GM18861 (cell line): ENCODE results near the gene PSIP1.
"Not testable (repeated sequence)": the region's sequence is repeated elsewhere in the genome, so short reads cannot be mapped to it uniquely, and the experiment has no call there.

Source experiments
- ATAC-seq: cut with Tn5 transposase; IDR thresholded peaks from one replicate; pipeline ENCODE4 v1.9.1; 2021; ENCODE audit not compliant: unreplicated experiment

Gene PSIP1

DNA sequence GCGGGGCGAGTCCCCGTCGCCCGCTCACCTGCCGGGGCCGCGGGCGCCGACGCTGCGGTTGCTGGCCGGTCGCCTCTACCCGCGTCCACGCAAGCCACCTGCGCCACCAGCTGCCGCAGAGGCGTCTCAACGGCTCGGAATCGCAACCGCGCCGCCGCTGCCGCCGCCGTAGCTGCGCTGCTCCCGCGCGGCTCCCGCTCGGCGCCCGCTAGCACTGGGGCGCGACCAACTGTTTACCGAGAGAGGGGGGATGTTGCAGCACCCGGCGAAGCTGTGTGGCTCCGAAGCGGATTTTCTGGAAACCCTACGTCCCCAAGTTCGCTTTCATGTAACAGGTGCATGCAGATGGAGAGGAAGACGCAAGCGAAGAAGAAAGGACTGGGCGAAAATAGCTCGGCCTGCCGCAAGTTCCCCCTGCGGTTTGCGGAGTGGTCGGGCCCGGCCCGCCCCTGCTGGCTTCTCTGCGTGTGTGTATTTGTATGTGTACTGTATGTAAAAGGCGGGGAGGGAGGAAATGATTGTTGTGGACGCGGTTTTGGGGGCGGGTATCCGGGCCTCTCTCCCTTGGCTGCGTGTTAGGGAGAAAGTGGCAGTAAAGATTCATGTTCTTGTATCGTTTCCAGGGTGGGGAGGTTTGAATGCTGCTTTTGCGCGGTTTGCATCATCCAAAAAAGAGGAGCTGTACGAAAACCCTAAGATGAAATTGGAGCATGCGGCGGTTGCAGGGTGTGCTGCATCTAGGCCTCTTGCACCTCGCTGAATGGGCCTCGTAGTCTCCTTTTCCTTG, at the start of gene PSIP1:
PSIP1 (minus strand) TSS at position 182 of the 787 bp plus-strand sequence. CDS start 782 bp downstream, outside the sequence.
- peak; percentile 68 for ATAC-seq

GRCh38 chr9:15553528-15553898, 42.7 kb upstream of the PSIP1 start:
- ATAC-seq = peak; percentile 7

DNA sequence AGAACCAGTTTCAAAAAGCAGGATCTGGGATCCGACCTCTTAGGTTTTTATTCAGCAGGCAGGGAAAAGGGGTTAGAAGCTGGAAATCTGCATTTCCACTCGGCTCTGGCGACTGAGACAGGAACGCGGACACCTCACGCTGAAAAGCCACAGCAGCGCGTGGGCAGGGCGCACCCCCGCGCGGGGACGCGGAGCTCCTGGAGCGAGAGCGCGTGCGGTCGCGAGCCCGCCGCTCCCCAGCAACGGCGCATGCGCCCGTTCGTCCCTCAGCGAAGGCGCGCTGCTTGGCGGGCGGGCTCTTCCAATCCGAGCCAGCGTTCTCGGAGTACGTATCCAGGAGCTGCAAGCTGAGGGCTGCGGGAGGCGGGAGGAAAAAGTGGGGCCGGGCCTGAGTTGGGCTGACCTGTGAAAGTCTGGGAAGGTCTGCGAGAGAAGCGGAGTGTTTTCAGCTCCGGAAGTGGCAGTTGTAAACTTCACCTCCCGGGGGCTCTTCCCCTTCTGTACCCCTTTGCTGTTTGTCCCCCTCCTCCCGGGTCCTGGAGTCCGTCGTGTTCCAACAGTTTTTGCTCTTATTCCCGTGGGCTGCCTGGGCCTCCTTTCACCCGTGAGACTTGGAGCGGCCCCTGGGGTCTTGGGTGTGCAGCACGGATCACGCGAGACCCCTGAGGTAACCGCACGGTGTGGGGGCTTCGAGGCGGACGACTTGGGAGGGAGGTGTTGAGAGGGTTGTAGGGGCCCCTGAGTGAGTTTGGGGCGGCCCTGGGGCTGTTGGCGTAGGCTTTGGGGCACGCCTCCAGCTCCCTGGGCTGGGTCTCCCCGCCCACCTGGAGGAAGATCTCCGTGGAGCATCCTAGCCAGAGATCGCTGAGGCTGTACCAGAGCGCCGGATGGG, 42.1 kb upstream of the PSIP1 start, which contains the start of gene CCDC171:
CCDC171 (plus strand) TSS at position 408 of the 892 bp plus-strand sequence. CDS start 11,046 bp downstream, outside the sequence.
- peak; percentile 72 for ATAC-seq

DNA sequence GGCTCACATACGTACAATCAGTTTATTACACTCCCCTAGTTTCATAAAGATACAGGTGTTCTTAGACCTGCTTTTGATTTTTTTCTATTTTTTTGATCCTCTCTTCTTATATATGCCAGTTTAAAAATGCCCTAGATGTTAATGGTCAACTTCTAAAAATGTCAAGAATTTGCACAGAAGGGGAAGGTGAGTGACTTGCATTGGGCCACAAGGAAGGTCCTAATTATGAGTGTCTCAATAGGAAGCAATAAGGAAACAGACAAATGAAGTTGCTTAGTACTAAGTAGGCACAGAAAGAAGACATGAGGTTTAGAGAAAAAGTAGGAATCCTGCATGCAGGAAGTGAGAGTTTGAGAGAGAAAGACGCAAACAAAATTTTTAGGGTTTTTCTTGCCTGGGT, 38.8 kb upstream of the PSIP1 start:
- no peak for ATAC-seq

GRCh38 chr9:15543047-15543813, 32.5 kb upstream of the PSIP1 start:
- no peak for ATAC-seq

- ATAC-seq = no peak
Measured at GRCh38 chr9:15542624-15543023, 31.9 kb upstream of the PSIP1 start.

GRCh38 chr9:15541872-15542271, 31.1 kb upstream of the PSIP1 start:
- ATAC-seq = no peak

DNA sequence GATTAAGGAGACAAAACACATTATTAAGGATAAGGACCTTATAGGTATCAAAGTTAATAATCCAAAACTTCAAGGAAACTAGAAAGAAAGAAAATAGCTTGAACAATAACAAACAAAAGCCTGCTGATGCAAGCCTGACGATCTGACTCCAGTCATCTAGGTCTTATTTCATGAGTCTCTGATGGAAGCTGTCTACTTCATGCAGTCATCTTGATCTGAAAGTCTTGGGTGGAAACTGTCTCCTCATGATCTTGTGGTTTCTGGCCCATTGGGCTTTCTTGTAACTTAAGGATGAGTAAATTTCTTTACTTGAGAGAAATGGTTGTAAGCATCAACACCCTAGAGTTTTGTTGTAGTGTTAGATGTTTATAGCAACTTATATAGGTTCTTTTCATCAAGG, 20.6 kb upstream of the PSIP1 start:
- peak; percentile 33 for ATAC-seq

DNA sequence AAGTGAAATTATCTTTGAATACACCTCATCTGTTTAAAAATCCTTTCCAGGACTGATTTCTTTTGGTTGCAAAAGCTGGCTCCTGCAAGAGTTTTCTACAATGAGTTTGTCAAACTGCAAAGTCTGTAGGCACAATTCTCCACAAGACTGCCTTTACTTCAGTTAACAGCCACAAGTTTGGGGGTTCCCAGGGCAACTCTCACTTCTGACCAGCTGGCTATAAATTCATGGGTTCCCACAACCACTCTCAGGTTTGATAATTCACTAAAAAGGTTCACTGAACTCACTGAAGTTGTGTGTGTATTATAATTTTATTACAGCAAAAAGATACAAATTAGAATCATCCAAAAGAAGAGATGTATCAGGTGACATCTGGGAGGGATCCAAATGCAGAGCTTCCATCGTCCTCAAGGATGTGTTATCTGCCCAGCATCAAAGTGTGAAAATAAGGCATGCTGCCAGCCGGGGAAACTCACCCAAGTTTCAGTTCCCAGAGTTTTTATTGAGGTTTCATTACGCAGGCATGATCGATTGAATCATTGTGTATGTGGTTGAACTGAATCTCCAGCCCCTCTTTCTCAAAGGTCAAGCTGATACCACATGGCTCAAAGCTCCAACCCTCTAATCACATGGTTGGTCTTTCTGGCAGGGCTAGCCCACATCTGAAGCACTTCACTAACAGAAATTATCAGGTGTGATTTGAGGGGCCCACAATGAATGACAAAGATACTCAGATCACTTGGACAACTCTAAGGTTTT, 19.0 kb upstream of the PSIP1 start:
- peak; percentile 85 for ATAC-seq

DNA sequence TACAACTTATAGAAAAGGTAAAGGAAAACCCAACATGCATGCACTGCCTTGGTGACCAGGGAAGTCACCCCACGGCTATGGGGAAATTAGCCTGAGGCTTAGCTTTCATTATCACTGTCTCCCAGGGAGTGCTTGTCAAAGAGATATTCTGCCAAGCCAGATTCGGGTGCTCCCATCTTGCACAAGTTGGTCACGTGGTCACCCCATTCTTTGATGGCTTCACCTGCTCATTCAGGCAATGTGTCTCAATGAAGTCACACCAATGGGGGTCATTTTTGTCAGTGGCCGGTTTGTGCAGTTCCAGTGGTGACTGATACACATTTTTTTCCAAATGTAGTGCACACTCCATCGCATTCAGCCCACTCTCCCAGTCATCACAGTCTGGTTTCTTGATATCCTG, 16.3 kb upstream of the PSIP1 start:
- not testable (repeated sequence) for ATAC-seq

- ATAC-seq = no peak
Measured at GRCh38 chr9:15525958-15526357, 15.2 kb upstream of the PSIP1 start.

DNA sequence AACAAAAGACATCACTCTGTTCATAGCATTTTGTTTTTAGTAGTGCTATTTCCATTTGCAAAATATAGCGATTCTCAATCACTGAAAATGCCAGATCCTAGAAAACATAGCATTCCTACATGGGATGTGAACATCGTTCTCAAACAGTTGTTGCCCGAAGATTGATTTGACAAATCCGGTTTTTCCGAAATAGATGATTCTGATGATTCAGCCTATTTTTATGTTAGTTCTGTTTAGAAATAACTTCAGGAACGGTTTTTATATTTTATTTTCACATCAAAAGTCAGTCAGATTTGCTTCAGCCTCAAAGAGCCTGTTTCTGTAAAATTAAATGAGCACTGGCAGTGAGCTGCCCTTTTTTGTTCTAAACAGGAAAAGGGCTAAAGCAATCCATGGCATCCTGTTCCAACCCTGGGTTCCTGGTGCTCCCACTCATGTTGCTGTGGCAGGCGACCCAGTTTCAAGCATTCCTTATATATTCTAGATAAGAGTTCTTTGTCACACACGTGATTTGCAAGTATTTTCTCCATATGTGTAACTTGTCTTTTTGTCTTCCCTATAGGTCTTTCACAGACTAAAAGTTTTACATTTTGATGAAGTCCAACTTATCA, 14.2 kb upstream of the PSIP1 start:
- no peak for ATAC-seq

- no peak for ATAC-seq
Measured at GRCh38 chr9:15522130-15522755, 11.5 kb upstream of the PSIP1 start.

DNA sequence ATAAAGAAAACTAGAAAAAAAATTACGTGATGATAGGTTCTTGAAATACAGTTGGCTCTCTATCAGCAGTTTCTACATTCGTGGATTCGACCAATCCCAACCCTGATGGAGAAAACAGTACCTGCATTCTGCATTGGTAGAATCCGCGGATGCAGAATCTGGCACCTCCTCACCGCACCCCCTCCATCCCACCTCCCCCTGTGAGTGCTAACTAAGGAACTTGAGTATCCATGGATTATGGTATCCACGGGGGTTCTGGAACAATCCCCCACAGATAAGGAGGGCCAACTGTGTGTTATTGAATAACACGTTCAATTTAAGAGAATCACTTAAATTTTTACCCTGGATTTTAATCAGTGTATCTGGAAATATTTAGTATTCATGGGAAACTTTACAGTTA, 10.5 kb upstream of the PSIP1 start:
- no peak for ATAC-seq

DNA sequence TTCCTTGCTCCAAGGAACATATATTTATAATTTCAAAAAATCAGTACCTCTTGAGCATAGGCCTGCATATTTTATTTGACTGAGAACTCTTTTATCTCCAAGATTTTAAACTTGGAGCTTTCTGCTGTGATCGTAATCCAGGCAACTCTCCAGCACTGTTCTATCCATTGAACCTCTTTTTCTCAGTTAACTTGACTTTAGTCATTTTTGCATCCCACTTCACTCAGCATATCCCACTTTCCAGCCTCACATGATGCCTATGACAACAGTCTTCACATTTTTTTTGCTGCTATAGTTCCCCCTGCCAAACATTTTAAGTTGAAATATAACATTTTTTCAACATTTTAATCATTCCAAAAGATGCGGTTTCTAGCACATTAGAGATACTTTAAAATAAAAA, 9.1 kb upstream of the PSIP1 start:
- no peak for ATAC-seq

- no peak for ATAC-seq
Measured at GRCh38 chr9:15513335-15513734, 2.6 kb upstream of the PSIP1 start.

DNA sequence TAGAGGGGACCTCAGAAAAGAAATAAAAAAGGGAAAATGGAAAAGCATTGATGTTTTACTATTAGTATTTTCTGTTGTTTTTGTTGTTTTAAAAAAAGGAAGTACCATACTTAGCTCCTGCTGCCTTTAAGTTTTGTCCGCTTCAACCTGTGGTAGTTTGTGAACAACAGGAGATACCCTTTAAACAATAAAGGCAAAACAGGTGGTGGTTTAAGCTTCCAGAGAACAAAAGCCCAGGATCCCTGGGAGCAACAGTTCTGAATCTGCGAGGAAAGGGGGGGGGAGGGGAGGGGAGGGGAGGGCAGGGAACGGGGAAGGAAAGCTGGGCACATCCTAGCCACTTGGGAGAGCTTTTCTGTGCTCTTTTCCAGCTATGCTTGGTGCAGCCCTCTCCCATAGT, 2.1 kb upstream of the PSIP1 start:
- ATAC-seq = no peak

- ATAC-seq = no peak
Measured at GRCh38 chr9:15512204-15512603, 1.4 kb upstream of the PSIP1 start.

DNA sequence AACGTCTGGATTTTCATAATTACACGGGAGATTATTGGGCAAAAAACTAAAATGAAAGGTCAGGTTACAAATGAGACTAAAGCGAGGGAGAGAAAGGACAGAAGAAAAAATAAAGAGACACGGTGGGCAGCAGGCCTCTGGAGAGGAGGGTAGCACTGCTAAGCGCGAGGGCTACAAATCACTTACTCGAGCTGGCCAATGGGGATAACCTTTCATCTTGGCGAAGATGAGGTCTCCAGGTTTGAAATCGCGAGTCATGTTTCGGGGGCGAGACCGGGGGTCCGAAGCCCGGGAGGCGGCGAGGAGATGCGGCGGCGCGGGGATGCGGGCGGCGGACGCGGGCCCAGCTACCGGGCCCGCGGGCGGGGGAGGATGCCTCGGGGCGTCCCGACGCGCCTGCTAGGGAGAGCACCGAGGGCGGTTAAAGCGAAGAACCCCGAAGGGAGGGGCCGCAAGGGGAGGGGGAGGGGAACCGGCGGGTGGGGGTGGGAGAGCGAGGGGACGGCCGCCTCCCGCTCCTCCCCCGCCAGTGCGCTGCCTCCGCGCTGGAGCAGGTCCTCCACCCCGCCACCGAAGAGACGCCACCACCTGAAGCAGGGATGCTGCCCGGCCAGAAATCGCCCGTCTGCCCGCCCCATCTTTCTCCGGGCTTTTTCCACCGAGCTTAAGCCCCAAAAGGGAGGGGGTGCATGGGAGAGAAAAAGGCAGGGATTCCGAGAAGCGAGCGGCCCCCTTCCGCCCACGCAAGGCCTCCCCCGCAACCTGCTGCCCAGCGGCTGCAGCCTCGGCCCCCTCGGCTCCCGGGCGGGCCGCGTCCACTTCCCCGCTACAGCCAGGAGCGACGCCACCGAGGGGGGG, 610 bp downstream of the PSIP1 start:
- no peak for ATAC-seq
